HG03103 (cell line): ENCODE results near the gene TUBA3E.
"Not testable (repeated sequence)": the region's sequence is repeated elsewhere in the genome, so short reads cannot be mapped to it uniquely, and the experiment has no call there.

ENCODE experiments used
- ATAC-seq: cut with Tn5 transposase; IDR thresholded peaks from one replicate; pipeline ENCODE4 v1.9.1; 2021; ENCODE audit warnings: low read depth; ENCODE audit not compliant: unreplicated experiment

TUBA3E gene

DNA sequence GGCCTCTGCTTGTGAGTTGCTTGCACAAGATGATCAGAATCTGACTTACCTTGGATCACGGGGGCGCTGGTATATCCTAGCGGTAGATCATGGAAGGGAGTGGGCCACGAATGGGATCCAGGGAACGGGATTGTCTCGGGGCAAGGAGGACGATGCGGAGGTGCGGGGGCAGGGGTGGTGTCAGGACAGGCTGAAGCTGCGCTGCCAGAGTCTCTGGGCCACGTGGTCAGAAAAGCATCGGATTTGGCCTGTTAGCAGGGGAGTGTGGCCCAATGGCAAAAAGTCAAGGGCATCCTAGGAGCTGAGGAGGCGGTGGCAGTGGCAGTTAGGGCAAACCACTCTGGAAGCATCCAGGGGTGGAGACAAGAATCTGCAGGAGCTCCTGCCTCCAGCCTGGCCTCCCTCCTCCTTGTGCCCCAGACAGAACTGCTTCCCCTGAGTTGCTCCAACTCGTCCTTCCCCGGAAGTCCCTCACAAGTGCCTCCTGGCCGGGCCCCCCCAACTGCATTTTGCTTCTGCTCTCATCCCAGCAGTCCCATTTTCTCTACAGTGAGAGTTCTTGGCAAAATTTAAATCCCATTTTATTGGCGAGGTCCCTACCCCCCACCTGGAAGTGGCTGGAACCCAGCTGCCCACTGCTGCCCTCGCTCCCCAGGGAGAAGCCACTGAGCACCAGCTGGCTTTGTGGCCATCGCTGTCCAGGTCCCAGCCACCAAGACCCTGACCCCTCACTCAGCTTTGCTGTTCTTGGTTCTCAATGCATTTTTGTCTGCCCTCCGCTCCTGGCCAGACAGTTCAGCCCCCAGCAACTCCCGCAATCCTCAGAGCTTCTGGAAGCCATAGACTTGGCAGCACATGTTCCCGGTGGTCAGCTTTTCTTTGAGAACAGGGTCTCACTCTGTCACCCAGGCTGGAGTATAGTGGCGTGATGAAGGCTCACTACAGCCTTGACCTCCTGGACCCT lies 47.8 kb downstream of the TUBA3E start:
- ATAC-seq = no peak

DNA sequence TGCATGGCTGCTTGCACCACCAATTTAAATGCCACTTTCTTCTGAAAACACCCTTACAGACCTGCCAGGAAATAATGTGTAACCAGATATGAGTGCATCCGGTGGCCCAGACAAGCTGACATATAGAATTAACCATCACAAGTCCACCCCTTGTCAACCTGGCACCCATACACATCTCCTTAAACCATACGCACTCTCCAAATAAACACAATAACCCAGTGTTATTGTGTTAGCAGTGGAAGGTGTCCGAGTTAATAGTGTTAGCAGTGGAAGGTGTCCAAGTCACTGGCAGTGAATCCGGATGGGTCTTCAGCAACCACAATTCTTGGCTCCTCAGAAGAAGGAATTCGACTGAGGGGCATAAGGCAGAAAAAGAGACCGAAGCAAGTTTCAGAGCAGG lies 49.7 kb downstream of the TUBA3E start:
- ATAC-seq = not testable (repeated sequence)

DNA sequence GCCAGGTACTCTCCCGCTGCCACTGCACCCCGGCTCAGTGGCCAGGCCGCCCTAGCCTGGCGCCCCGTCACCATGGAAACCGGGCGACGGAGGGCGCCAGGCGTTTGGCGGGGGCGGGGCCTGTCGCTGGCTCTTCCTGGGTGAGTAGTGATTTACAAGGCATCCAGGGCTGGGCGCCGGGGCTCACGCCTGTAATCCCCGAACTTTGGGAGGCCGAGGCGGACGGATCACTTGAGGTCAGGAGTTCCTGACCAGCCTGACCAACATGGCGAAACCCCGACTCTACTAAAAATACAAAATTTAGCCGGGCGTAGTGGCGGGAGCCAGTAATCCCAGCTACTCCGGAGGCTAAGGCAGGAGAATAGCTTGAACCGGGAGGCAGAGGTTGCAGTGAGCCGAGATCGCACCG lies 53.2 kb downstream of the TUBA3E start, which contains the start of gene CCDC74B:
Gene CCDC74B (minus strand): TSS at position 107 of the 409 bp plus-strand sequence. CDS start 116 bp downstream, outside the sequence.
- peak; percentile 78 for ATAC-seq

DNA sequence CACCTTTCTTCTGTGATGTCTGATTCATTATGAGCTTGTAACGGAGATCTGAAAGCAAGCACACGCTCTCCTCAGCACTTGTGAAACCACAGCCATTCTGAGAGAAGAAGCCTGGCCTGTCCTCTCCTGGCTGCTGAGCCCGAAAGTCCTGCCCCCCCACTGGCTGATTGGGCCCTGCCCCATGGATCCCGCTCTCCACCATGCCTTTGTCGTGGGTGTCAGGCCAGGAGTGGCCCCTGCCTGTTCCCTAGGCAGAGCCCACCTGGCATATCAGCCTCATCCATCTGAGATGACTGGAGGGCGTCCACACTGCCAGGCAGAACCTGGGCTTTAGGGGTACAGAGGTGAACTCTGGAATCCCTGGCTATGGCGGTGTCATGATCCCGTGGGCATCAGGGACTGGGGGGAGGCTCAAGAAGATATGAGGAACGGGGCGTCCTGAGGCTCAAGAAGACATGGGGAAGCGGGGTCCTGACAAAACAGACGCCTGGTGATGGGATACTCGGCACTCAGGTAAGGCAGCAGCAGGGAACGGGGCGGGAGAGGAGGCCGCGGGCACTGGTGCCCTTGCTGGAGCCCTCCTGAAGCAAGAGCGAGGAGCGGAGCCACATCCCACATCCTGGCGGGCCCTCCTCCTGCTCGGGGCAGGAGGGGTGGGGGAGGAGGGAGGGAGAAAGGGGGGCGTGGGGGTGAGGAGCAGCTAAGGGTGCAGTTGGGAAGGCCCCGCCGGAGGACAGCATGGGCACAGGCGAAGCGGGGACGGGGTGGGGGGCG lies 54.8 kb downstream of the TUBA3E start:
- ATAC-seq = peak; percentile 34

DNA sequence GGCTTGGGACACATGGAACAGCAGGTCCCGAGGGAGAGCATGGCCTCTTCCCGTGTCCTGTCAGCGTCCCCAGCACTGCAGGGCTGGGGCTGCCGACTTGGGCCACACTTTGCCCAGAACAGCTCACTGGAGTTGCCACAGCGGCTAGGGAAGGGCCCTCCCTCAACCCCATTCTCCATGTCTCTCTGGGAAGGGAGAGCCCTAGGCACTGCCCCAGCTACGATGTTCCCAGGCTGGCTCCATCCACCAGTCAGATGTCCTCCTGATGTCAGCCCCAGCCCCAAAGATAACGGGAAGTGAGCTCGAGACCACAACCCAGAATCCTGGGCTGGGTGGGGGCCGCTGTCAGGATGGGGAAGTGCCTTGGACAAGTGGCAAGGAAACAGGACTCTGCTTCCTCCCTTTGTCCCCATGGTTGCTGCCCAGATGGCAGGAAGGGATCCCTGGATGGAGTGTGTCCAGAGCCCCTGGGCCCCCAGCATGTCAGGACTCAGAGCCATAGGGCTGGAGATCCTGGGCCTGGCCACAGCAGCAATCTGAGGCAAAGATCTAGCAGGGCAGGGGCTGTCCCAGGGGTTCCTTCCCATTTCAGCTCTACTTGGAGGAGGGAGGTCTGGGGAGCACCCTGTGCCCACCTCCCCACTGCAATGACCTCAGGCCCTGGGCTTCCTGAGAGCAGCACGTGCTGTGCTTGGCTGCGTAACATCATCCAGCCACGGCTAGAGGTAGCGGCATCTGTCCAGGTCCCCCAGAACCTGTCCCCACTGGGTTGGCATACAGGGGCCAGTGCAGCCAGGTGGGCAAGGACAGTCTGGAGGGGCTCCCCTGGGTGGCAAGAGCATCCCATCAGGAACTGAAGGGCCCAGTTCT lies 55.6 kb downstream of the TUBA3E start:
- ATAC-seq = not testable (repeated sequence)
